ENCODE results near the gene MTIF2.

GRCh38 chr2:55301277-55301676, 32.2 kb upstream of the MTIF2 start:
- TF ChIP-seq CTCF (IDR thresholded peaks at IDR 0.05; ENCODE audit: poor library complexity) (no peak), EZH2 (IDR thresholded peaks at IDR 0.05; ENCODE audit: borderline replicate concordance) (no peak)
